ENCODE measurements around the gene TMIE. TPM values are rescaled to one million over a fixed set of nuclear protein-coding genes. Genes with fewer than 3 reads are reported as not detected.

The TMIE gene
- total RNA-seq, 1 donor from 2014 or later, result not detected

DNA sequence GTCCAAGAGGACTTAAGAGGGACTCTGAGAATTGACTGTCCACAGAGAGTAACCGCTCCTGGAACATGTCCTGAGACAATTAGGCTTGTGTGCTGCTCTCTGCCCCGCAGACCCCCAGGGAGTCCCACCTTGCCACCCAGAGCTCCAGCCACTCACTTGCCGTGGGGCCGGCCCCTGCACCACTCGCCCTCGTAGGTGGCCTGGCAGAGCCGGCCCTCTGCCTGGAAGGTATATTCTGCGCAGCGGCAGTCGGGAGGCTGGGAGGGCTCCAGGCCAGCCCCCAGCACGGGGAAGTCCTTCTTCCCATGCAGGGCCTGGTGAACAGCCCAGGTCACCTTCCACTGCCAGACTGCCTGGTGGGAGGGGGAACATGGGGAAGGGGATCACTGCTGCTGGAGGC lies 18.2 kb upstream of the TMIE start:
- no peak overlapping the region for H3K27ac Mint-ChIP-seq
- no peak overlapping the region for H3K4me3 Mint-ChIP-seq (ENCODE audit: low read depth)
- H3K27me3 Mint-ChIP-seq (ENCODE audit: low read depth), result no peaks in the 10 kb centered on the region
- DNase-seq (ENCODE audit: low spot score), result no peak
- no peaks in the 10 kb centered on the region for H3K4me1 Mint-ChIP-seq (ENCODE audit: low read depth)
- H3K36me3 Mint-ChIP-seq (ENCODE audit: low read depth), result no peaks in the 10 kb centered on the region
- H3K9me3 Mint-ChIP-seq, result no peaks in the 10 kb centered on the region
- intact Hi-C loops (cut with micrococcal nuclease), result no loop called here

DNA sequence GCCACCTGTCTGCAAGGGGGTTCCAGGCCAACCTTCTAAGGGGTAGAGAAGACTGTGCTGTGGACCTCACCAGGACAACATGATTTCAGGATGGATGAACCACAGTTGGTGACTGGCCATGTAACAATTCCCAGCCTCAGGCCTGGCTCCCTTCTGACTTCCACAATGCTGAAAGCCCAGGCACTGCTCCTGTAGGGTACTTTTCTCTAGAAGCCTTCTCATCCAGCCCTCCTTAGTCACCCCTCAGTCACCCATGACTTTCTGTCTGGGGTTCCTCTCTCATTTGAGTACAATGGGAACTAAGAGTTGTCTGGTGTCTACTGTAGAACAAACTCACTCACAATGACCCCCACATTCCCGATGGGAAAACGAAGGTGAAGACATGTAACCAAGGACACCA lies 16.3 kb upstream of the TMIE start:
- Mint-ChIP-seq H3K27me3 (ENCODE audit: low read depth) (no peaks in the 10 kb centered on the region), H3K36me3 (ENCODE audit: low read depth) (no peaks in the 10 kb centered on the region), H3K4me1 (ENCODE audit: low read depth) (no peaks in the 10 kb centered on the region), H3K9me3 (no peaks in the 10 kb centered on the region), H3K4me3 (ENCODE audit: low read depth) (no peak overlapping the region), H3K27ac (no peak overlapping the region)
- DNase-seq (ENCODE audit: low spot score), result no peak
- intact Hi-C loops (cut with micrococcal nuclease), result no loop called here

DNA sequence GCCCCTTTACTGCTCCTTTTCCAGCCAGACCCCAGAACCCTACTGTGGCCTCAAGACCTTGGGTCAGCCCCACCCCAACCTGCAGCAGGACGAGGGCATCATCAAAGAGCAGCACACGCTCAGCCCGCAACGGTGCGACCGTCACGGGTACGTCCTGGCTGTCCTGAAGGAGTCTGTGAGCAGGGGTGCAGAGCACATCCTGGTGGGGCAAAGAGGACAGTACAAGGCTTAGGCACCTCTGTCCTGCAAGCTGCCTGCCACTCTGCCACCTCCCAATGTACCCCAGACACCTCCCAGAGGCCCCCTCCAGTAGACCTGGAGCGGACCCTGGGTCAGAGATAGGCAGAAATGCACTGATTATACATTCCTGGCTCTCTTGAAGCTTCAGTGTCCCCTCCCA lies 15.7 kb upstream of the TMIE start:
- DNase-seq (ENCODE audit: low spot score), result no peak
- Mint-ChIP-seq H3K4me1 (ENCODE audit: low read depth) (no peaks in the 10 kb centered on the region), H3K27ac (no peak overlapping the region), H3K27me3 (ENCODE audit: low read depth) (no peaks in the 10 kb centered on the region), H3K4me3 (ENCODE audit: low read depth) (no peak overlapping the region), H3K9me3 (no peaks in the 10 kb centered on the region), H3K36me3 (ENCODE audit: low read depth) (no peaks in the 10 kb centered on the region)
- intact Hi-C loops (cut with micrococcal nuclease), result no loop called here

DNA sequence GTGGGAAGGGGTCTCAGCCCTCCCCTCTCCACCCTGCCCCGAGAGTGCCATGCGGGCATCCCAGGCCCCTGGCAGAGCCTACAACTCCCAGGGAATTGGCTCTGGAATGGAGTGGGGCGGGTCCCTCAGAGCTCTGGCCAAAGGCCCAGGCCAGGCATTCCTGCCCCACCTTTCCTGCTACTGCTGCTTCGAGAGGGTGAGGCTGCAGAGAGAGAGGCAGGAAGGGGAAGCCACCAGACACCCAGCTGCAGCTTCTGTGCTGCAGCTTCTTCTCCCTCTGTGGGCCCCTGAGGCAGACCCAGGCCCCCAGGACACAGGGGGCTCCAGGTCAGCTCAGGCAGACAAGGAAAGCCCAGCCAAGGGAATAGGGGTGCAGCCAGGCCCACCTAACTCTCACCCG lies 10.4 kb upstream of the TMIE start:
- no peak overlapping the region for H3K27ac Mint-ChIP-seq
- intact Hi-C loops (cut with micrococcal nuclease), result no loop called here
- H3K9me3 Mint-ChIP-seq, result no peaks in the 10 kb centered on the region
- no peak for DNase-seq (ENCODE audit: low spot score)
- no peaks in the 10 kb centered on the region for H3K36me3 Mint-ChIP-seq (ENCODE audit: low read depth)
- no peak overlapping the region for H3K4me3 Mint-ChIP-seq (ENCODE audit: low read depth)
- H3K27me3 Mint-ChIP-seq (ENCODE audit: low read depth), result peaks cover 17% of the 10 kb centered on the region
- H3K4me1 Mint-ChIP-seq (ENCODE audit: low read depth), result peaks cover 21% of the 10 kb centered on the region

DNA sequence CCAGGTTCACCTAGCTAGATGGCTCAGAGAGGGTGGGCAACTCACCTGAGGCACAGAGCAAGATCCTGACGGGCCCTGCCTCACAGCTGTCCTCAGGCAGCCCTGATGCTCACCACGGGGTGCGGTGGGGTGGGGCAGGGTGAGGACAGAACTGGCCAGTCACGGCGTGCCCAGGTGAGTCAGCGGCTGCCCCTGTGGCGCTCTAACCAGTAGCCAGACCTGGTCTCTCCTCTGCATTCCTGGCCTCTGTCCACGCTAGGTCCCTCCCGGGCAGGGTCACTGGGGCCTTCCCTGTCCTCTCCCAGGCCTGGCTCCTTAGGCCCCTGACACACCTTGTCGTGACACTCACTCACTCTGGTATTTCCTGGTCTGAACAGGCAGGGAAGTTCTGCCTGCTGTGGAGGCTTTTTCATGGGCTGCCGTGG lies 8.6 kb upstream of the TMIE start:
- H3K27ac Mint-ChIP-seq, result no peak overlapping the region

DNA sequence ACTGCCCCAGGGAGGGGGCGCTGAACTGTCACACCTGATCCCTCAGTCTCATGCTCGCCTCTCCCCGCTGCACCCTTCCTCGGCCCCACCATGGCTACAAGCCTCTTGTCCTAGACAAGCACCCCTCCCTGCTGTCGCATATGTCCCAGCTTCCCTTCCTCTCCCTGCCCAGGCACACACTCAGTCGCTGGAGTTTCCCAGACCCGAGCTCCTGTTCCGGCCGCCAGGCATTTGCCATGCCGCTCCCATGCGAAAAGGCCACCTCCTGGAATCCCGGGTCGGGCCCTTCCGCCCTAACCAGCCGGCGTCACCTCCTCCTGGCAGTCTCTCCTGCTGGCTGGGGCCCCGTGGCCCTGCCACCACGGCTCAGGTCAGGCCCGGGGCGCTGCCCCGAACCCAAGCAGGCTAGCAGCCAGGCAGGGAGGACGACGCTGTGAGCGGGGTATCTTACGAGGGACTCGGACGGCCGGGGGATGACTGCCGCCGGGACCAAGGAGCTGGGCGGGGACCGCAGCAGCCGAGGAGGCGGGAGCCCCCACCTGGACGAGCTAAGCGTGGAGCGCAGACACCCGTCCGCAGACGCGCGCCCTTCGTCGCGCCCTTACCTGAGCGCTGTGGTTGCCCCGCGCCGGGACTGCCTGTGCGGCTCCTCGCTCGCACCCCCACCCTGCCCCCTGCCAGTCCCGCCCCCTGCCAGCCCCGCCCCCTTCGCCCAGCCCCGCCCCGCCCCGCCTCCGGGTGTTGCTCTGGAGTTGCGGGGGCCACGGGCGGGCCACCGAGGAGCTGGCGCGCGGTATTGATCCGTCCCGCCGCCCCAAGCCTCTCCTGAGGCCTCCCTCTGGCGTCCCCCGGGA lies 7.9 kb upstream of the TMIE start, which contains the start of gene ALS2CL:
Gene ALS2CL, minus strand, starts transcription at position 642 of the 854 bp plus-strand sequence. CDS start 4,239 bp downstream, outside the sequence.
- no peaks in the 10 kb centered on the region for H3K9me3 Mint-ChIP-seq
- intact Hi-C loops (cut with micrococcal nuclease), result no loop called here
- no peaks in the 10 kb centered on the region for H3K36me3 Mint-ChIP-seq (ENCODE audit: low read depth)
- H3K27ac Mint-ChIP-seq, result no peak within 1 kb of the TSS
- peak; percentile 47 for DNase-seq (ENCODE audit: low spot score)
- peak within 1 kb of the TSS; percentile 69 for H3K4me3 Mint-ChIP-seq (ENCODE audit: low read depth)
- H3K27me3 Mint-ChIP-seq (ENCODE audit: low read depth), result peaks cover 19% of the 10 kb centered on the region
- H3K4me1 Mint-ChIP-seq (ENCODE audit: low read depth), result peaks cover 24% of the 10 kb centered on the region

More for the DNA sequence above, 8.6 kb upstream of the TMIE start:
- Mint-ChIP-seq H3K36me3 (ENCODE audit: low read depth) (no peaks in the 10 kb centered on the region), H3K9me3 (no peaks in the 10 kb centered on the region), H3K4me1 (ENCODE audit: low read depth) (peaks cover 24% of the 10 kb centered on the region), H3K4me3 (ENCODE audit: low read depth) (peak overlapping the region; percentile 69), H3K27me3 (ENCODE audit: low read depth) (peaks cover 17% of the 10 kb centered on the region)
- DNase-seq (ENCODE audit: low spot score), result no peak
- intact Hi-C loops (cut with micrococcal nuclease), result no loop called here

DNA sequence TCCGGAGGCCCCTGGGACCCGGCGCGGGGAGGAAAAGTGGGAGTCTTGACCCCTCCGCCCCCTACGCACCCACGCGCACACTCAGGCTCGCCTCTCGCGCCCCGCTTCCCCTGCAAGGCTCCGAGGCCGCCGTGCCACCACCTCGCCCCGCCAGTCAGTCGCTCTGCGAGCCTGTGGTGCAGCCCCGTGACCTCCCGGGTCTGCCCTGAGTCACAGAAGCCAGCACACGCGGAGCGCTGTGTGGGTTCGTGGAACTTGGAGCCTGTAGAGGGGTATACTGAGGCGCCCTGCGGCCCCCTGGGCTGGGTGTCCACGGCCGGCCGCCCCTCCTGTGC lies 7.3 kb upstream of the TMIE start:
- no peak for DNase-seq (ENCODE audit: low spot score)
- no peak overlapping the region for H3K27ac Mint-ChIP-seq
- H3K9me3 Mint-ChIP-seq, result no peaks in the 10 kb centered on the region
- H3K4me1 Mint-ChIP-seq (ENCODE audit: low read depth), result peaks cover 24% of the 10 kb centered on the region
- H3K27me3 Mint-ChIP-seq (ENCODE audit: low read depth), result peaks cover 19% of the 10 kb centered on the region
- intact Hi-C loops (cut with micrococcal nuclease), result no loop called here
- H3K4me3 Mint-ChIP-seq (ENCODE audit: low read depth), result peak overlapping the region; percentile 21
- H3K36me3 Mint-ChIP-seq (ENCODE audit: low read depth), result no peaks in the 10 kb centered on the region

DNA sequence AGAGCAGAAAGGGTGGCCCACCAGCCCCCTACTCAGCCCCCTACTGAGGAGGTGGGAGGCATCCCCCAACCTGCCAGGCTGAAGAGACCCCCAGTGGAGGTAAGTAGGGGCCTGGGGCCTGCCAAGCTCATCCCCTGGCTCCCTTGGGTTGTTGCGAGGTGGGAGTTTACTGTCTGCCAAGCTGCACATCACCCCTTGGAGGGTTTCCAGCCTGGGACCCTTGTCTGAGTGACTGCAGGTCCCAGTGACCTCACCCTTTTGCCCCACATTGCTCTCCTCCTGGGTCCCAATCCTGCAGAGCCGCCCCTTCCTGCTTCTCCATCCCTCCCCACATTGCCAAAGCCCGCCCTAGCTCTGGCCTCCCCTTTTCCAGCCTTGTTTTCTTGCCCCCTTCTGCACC lies 6.7 kb upstream of the TMIE start:
- H3K4me1 Mint-ChIP-seq (ENCODE audit: low read depth), result peaks cover 24% of the 10 kb centered on the region
- H3K4me3 Mint-ChIP-seq (ENCODE audit: low read depth), result no peak overlapping the region
- no peaks in the 10 kb centered on the region for H3K9me3 Mint-ChIP-seq
- H3K27me3 Mint-ChIP-seq (ENCODE audit: low read depth), result peaks cover 23% of the 10 kb centered on the region
- no peak overlapping the region for H3K27ac Mint-ChIP-seq
- H3K36me3 Mint-ChIP-seq (ENCODE audit: low read depth), result no peaks in the 10 kb centered on the region
- intact Hi-C loops (cut with micrococcal nuclease), result no loop called here
- DNase-seq (ENCODE audit: low spot score), result no peak

DNA sequence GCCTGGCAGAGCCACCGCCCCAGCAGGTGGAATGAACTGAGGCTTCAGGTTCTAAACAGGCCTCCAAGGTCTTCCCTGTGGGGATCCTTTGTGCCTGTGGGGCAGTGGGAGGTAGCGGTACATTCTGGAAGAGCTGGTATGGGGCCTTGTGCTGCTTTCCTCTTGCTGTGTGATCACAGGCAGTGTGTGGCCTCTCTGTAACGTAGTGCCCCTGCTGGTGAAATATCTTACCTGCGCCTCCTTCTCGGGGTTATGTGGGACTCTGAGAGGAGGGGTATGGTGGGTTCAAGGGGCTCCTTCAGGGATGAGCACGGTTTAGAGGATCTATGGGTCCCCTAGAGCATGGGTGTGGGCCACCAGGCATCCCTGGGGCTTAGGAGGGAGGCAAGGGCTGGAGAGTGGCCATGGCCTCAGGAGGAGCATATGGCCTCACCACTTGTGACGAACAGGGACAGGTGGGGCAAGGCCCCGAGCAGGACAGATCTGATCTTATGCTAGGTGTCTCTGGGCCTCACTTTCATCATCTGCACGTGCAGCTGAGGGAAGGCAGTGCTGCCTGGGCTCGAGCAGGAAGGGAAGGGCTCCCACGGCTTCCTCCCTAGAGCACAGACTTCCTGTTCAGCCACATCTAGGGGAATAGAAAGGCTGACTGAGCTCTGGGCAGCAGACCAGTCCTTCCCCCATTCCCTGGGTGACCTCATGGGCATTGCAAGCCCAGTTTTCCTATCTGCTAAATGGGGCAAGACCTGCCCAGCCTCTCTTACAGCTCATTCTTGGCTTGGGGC lies 5.8 kb upstream of the TMIE start:
- intact Hi-C loops (cut with micrococcal nuclease), result no loop called here
- Mint-ChIP-seq H3K27me3 (ENCODE audit: low read depth) (peaks cover 28% of the 10 kb centered on the region), H3K27ac (peak overlapping the region; percentile 42), H3K36me3 (ENCODE audit: low read depth) (no peaks in the 10 kb centered on the region), H3K9me3 (no peaks in the 10 kb centered on the region), H3K4me3 (ENCODE audit: low read depth) (no peak overlapping the region), H3K4me1 (ENCODE audit: low read depth) (peaks cover 24% of the 10 kb centered on the region)
- DNase-seq (ENCODE audit: low spot score), result peak; percentile 21

DNA sequence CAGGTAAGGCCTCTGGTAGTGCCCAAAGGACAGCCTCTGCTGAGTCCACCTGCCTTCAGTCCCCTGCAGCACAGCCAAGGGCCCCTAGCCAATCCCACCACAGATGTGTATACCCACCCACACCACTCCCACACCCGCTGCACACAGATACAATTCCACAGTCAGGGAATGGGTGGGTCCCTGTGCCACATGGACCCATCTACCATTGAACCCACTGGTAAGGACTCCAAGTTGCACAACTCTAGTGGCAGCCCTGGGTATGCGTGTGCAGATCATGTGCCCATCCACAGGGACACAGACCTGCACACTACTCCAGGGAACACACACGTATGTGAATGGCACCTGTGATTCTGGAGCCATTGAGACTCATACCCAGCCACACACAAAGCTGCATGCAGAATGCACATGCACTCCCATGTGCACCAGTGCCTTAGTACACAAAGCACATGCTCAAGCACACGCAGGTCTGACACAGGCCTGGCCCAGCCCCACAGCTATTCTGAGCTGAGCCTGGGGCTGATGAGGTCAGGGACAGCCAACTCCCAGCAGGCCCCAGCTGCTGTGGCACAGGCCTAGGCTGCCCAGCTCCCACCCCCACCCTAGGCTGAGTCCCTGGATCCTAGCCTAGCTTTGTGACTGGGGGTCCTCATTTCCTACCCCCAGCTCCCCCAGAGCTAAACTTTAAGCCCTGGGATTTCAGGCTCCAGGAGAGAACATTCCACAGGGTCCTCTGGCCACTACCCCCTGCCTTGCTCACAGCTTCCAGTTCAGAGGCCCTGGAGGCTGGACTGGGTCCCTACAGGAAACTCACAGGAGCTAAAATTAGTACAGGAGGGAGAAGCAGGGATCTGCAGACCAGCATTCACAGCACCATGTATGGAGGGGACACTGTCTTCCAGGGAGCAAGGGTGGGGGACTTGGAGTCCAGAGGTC lies 5.0 kb upstream of the TMIE start:
- H3K9me3 Mint-ChIP-seq, result no peaks in the 10 kb centered on the region
- H3K36me3 Mint-ChIP-seq (ENCODE audit: low read depth), result no peaks in the 10 kb centered on the region
- no peak for DNase-seq (ENCODE audit: low spot score)
- intact Hi-C loops (cut with micrococcal nuclease), result no loop called here
- H3K4me1 Mint-ChIP-seq (ENCODE audit: low read depth), result peaks cover 22% of the 10 kb centered on the region
- H3K27me3 Mint-ChIP-seq (ENCODE audit: low read depth), result peaks cover 31% of the 10 kb centered on the region
- H3K27ac Mint-ChIP-seq, result no peak overlapping the region
- H3K4me3 Mint-ChIP-seq (ENCODE audit: low read depth), result no peak overlapping the region

DNA sequence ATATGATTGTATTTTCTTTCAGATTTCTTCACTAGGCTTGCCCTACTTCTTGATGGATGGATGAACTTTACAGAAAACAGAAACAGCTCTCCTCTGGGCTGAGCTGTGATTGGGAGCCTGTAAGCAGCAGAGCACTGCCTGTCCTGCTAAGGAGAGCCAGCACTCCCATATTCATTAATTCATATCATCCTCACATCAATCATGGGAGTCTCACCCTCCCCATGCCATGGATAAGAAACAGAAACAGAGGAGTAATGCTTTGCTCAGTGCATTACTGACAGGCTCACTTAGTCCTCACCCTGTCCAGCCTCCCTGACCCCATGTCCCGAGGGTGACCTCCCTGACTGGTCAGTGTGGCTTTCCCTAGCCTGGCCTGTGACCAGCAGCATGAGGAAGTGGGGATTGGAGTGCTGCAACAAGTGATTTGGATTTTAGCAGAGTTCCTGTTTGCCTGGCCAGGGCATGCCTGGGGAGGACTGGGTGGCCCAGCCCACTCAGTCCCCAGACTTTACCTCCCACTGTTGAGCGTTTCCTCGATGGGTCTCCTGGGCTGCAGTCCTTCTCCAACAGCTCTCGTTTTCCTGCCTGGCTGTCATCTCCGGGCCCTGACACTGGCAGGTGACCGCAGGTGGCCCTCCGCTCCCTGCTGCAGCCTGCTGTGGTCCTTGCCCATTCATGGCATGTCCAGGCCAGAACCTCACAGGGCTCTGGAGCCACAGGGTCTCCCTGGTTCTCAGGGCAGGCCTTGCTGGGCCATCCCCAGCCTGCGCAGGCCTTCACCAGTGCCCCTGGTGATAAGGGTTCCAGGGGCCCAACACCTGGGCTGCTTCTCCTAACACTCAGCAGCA lies 1.3 kb upstream of the TMIE start:
- intact Hi-C loops (cut with micrococcal nuclease), result no loop called here
- H3K27ac Mint-ChIP-seq, result no peak overlapping the region

DNA sequence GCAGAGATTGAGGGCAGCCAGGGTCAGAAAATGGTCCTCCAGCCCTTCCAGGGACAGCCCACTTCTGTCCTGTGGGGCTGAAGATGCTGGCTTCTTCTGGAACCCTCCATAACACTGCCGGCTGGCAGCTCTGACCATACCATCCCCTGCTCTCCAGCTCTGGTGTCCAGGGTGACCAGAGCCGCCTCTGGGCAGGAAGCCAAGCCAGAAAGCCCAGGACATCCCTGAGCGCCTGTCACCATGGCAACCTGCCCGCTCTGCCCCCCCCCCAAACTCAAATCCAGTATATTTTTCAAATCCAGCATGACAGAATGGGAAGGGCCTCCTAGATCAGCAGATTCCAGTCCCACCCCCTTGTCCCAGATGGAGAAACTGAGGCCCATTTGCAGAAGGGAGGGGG lies 420 bp upstream of the TMIE start:
- no peak overlapping the region for H3K4me3 Mint-ChIP-seq (ENCODE audit: low read depth)
- intact Hi-C loops (cut with micrococcal nuclease), result no loop called here
- no peak overlapping the region for H3K27ac Mint-ChIP-seq
- H3K27me3 Mint-ChIP-seq (ENCODE audit: low read depth), result peaks cover 27% of the 10 kb centered on the region
- peaks cover 5% of the 10 kb centered on the region for H3K4me1 Mint-ChIP-seq (ENCODE audit: low read depth)
- H3K36me3 Mint-ChIP-seq (ENCODE audit: low read depth), result no peaks in the 10 kb centered on the region
- no peaks in the 10 kb centered on the region for H3K9me3 Mint-ChIP-seq
- no peak for DNase-seq (ENCODE audit: low spot score)

More for the DNA sequence above, 1.3 kb upstream of the TMIE start:
- Mint-ChIP-seq H3K4me1 (ENCODE audit: low read depth) (peaks cover 13% of the 10 kb centered on the region), H3K9me3 (no peaks in the 10 kb centered on the region), H3K27me3 (ENCODE audit: low read depth) (peaks cover 27% of the 10 kb centered on the region), H3K4me3 (ENCODE audit: low read depth) (no peak overlapping the region), H3K36me3 (ENCODE audit: low read depth) (no peaks in the 10 kb centered on the region)
- DNase-seq (ENCODE audit: low spot score), result no peak

All from activated T-helper 2 cell treated with anti-CD3 and anti-CD28 coated beads, Interferon-gamma antibody, Interleukin-2, Interleukin-4, amounts not matched to agents 10 μg/mL and 5 μg/mL and 100 μg/mL, durations not matched to agents 14 hours and 24 hours and 36 hours (primary cell).